HUES48 (cell line): ENCODE measurements around the gene FGF18.

Experiments used
- H3K27ac ChIP-seq: one replicate; pipeline ENCODE4 v1.7.0; 2013; ENCODE audit warnings: low read depth, low read length, inconsistent platforms
- H3K27me3 ChIP-seq: 2 replicates; pipeline ENCODE4 v1.6.1; 2013; ENCODE audit warnings: mild to moderate bottlenecking, low read length; ENCODE audit not compliant: control insufficient read depth, insufficient read depth
- H3K36me3 ChIP-seq: 2 replicates; pipeline ENCODE4 v1.6.1; 2013; ENCODE audit warnings: low read length; ENCODE audit not compliant: control insufficient read depth, insufficient read depth
- H3K4me1 ChIP-seq: 2 replicates; pipeline ENCODE4 v1.6.1; 2013; ENCODE audit warnings: mild to moderate bottlenecking, low read length; ENCODE audit not compliant: control insufficient read depth, insufficient read depth
- H3K4me3 ChIP-seq: 2 replicates; pipeline ENCODE4 v1.5.1; 2013; ENCODE audit warnings: mild to moderate bottlenecking, low read depth, low read length
- H3K9ac ChIP-seq: 2 replicates; pipeline ENCODE4 v1.6.1; 2013; ENCODE audit warnings: mild to moderate bottlenecking, low read depth, low read length, moderate library complexity
- H3K9me3 ChIP-seq: 2 replicates; pipeline ENCODE4 v1.6.1; 2013; ENCODE audit warnings: low read length; ENCODE audit not compliant: control insufficient read depth, insufficient read depth

Gene FGF18

GRCh38 chr5:171433352-171433698 is 13.9 kb downstream of the FGF18 start:
- Histone ChIP-seq H3K4me3 (no peak overlapping the region), H3K9me3 (no peaks in the 10 kb centered on the region), H3K27ac (no peak overlapping the region), H3K27me3 (no peaks in the 10 kb centered on the region), H3K9ac (no peak overlapping the region), H3K36me3 (no peaks in the 10 kb centered on the region), H3K4me1 (peaks cover 10% of the 10 kb centered on the region)

GRCh38 chr5:171433982-171434676 is 14.7 kb downstream of the FGF18 start:
- Histone ChIP-seq H3K36me3 (no peaks in the 10 kb centered on the region), H3K9me3 (no peaks in the 10 kb centered on the region), H3K4me1 (peaks cover 18% of the 10 kb centered on the region), H3K27ac (no peak overlapping the region), H3K4me3 (no peak overlapping the region), H3K9ac (no peak overlapping the region), H3K27me3 (no peaks in the 10 kb centered on the region)

GRCh38 chr5:171434874-171435273 is 15.4 kb downstream of the FGF18 start:
- no peaks in the 10 kb centered on the region for H3K36me3 ChIP-seq
- H3K4me3 ChIP-seq: no peak overlapping the region
- no peak overlapping the region for H3K27ac ChIP-seq
- peaks cover 20% of the 10 kb centered on the region for H3K4me1 ChIP-seq
- H3K27me3 ChIP-seq: no peaks in the 10 kb centered on the region
- H3K9me3 ChIP-seq: no peaks in the 10 kb centered on the region
- H3K9ac ChIP-seq: no peak overlapping the region

- no peaks in the 10 kb centered on the region for H3K36me3 ChIP-seq
- H3K4me1 ChIP-seq: peaks cover 20% of the 10 kb centered on the region
- H3K9ac ChIP-seq: no peak overlapping the region
- no peak overlapping the region for H3K27ac ChIP-seq
- no peaks in the 10 kb centered on the region for H3K9me3 ChIP-seq
- H3K27me3 ChIP-seq: no peaks in the 10 kb centered on the region
- no peak overlapping the region for H3K4me3 ChIP-seq
Observed at GRCh38 chr5:171435908-171436307, 16.5 kb downstream of the FGF18 start.

GRCh38 chr5:171436804-171437285 is 17.4 kb downstream of the FGF18 start:
- Histone ChIP-seq H3K27ac (no peak overlapping the region), H3K27me3 (no peaks in the 10 kb centered on the region), H3K9me3 (no peaks in the 10 kb centered on the region), H3K36me3 (no peaks in the 10 kb centered on the region), H3K4me1 (peaks cover 20% of the 10 kb centered on the region), H3K4me3 (no peak overlapping the region), H3K9ac (no peak overlapping the region)

- Histone ChIP-seq H3K36me3 (no peaks in the 10 kb centered on the region), H3K4me3 (no peak overlapping the region), H3K27me3 (no peaks in the 10 kb centered on the region), H3K4me1 (peaks cover 20% of the 10 kb centered on the region), H3K27ac (no peak overlapping the region), H3K9ac (no peak overlapping the region), H3K9me3 (no peaks in the 10 kb centered on the region)
Observed at GRCh38 chr5:171437286-171437821, 17.9 kb downstream of the FGF18 start.

- no peaks in the 10 kb centered on the region for H3K9me3 ChIP-seq
- no peaks in the 10 kb centered on the region for H3K36me3 ChIP-seq
- H3K27ac ChIP-seq: no peak overlapping the region
Observed at GRCh38 chr5:171438738-171439137, 19.3 kb downstream of the FGF18 start.

GRCh38 chr5:171441246-171441791 is 21.9 kb downstream of the FGF18 start:
- no peak overlapping the region for H3K9ac ChIP-seq
- H3K4me3 ChIP-seq: no peak overlapping the region
- no peak overlapping the region for H3K27ac ChIP-seq
- no peaks in the 10 kb centered on the region for H3K36me3 ChIP-seq
- H3K4me1 ChIP-seq: peaks cover 13% of the 10 kb centered on the region
- H3K27me3 ChIP-seq: no peaks in the 10 kb centered on the region
- H3K9me3 ChIP-seq: no peaks in the 10 kb centered on the region

More at GRCh38 chr5:171438738-171439137, 19.3 kb downstream of the FGF18 start:
- H3K27me3 ChIP-seq: no peaks in the 10 kb centered on the region
- no peak overlapping the region for H3K4me3 ChIP-seq
- peaks cover 20% of the 10 kb centered on the region for H3K4me1 ChIP-seq
- no peak overlapping the region for H3K9ac ChIP-seq

GRCh38 chr5:171442287-171443042 is 23.0 kb downstream of the FGF18 start:
- H3K9ac ChIP-seq: no peak overlapping the region
- no peak overlapping the region for H3K27ac ChIP-seq
- no peaks in the 10 kb centered on the region for H3K36me3 ChIP-seq

GRCh38 chr5:171444582-171444981 is 25.1 kb downstream of the FGF18 start:
- Histone ChIP-seq H3K27ac (no peak overlapping the region), H3K9ac (no peak overlapping the region), H3K36me3 (no peaks in the 10 kb centered on the region), H3K4me3 (no peak overlapping the region), H3K27me3 (no peaks in the 10 kb centered on the region), H3K4me1 (peaks cover 23% of the 10 kb centered on the region), H3K9me3 (no peaks in the 10 kb centered on the region)

More at GRCh38 chr5:171442287-171443042, 23.0 kb downstream of the FGF18 start:
- no peaks in the 10 kb centered on the region for H3K9me3 ChIP-seq
- peaks cover 15% of the 10 kb centered on the region; the same call in 1 of the 2 replicates for H3K4me1 ChIP-seq
- no peak overlapping the region for H3K4me3 ChIP-seq
- H3K27me3 ChIP-seq: no peaks in the 10 kb centered on the region
